ENCODE results near the gene MIGA2. TPM values are rescaled to one million over a fixed set of nuclear protein-coding genes. Genes with fewer than 3 reads are reported as not detected.

MIGA2 gene
- total RNA-seq, 4 donors from 2014 or later: 25.3 to 56.7 (median 34.2) TPM

GRCh38 chr9:129021091-129021490 is 15.3 kb upstream of the MIGA2 start:
- Histone ChIP-seq H3K9me3 (no peaks in the 10 kb centered on the region), H3K4me1 (peaks cover 0 to 36% (median 5%) of the 10 kb centered on the region in 4 donors), H3K27me3 (no peaks in the 10 kb centered on the region), H3K36me3 (peaks cover 0 to 22% (median 0%) of the 10 kb centered on the region in 3 donors), H3K4me3 (no peak overlapping the region), H3K27ac (peak overlapping the region in 1 of 4 donors; percentile 57)
- TF ChIP-seq CTCF (IDR thresholded peaks at IDR 0.05) (no peak), EP300 (IDR thresholded peaks at IDR 0.05) (no peak), POLR2A (IDR thresholded peaks at IDR 0.05) (no peak)
- DNase-seq (ENCODE audit: low spot score in 2 of 2): no peak
- 64 to 68% methylated on average over 8 of the region's 8 CpGs for WGBS, 2 donors

DNA sequence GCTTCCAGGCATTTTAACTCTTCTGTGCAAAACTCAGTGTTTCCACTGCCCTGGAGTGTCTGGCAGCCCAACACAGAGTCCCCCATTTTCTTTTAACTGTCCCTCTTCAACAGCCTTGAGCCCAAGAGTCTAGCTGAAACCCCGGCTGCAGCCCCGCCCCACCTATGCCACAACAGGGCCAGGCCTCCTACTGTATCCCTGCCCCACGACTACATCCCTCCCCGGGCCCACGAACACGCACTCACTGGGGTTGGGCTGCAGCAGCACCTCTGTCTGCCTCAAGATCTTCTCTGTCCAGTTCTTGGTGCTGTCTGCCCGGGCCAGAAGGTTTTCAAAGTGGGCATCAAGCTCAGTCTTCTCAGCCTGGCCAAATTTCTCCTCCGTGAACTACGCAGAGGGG is 14.4 kb upstream of the MIGA2 start:
- no peak for DNase-seq (ENCODE audit: low spot score in 2 of 2)
- Histone ChIP-seq H3K9me3 (no peaks in the 10 kb centered on the region), H3K36me3 (peaks cover 0 to 22% (median 0%) of the 10 kb centered on the region in 3 donors), H3K27me3 (no peaks in the 10 kb centered on the region), H3K4me1 (peaks cover 0 to 46% (median 15%) of the 10 kb centered on the region in 4 donors), H3K27ac (peak overlapping the region in 2 of 4 donors; percentile 55 to 70), H3K4me3 (no peak overlapping the region)
- WGBS, 2 donors: 66 to 69% methylated on average over 9 of the region's 9 CpGs
- TF ChIP-seq POLR2A (IDR thresholded peaks at IDR 0.05) (no peak), EP300 (IDR thresholded peaks at IDR 0.05) (no peak)

- Histone ChIP-seq H3K4me3 (no peak overlapping the region), H3K27ac (peak overlapping the region; percentile 20 to 70 (median 45)), H3K27me3 (no peaks in the 10 kb centered on the region), H3K36me3 (peaks cover 0 to 12% (median 0%) of the 10 kb centered on the region in 3 donors), H3K9me3 (no peaks in the 10 kb centered on the region), H3K4me1 (peaks cover 0 to 52% (median 20%) of the 10 kb centered on the region in 4 donors)
- no peak for TF ChIP-seq POLR2A (IDR thresholded peaks at IDR 0.05)
- TF ChIP-seq EP300 (IDR thresholded peaks at IDR 0.05): no peak
- TF ChIP-seq CTCF (IDR thresholded peaks at IDR 0.05): no peak
- WGBS, 2 donors: 68% methylated on average over 16 of the region's 16 CpGs
- no peak for DNase-seq (ENCODE audit: low spot score in 2 of 2)
Observed at GRCh38 chr9:129023036-129023907, 13.2 kb upstream of the MIGA2 start.

DNA sequence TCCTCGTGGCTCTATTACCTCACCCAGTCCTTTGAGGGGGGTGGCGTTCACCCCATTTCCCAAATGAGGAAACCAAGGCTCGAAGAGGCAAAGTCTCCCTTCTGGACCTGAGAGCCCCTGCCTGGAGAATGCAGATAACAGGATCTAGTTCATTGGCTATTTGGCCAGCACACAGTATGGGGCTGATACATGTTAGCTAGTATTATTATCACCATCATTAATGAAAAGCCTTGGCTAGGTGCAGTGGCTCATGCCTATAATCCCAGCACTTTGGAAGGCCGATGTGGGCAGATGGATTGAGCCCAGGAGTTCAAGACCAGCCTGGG is 12.6 kb upstream of the MIGA2 start:
- H3K4me3 ChIP-seq: no peak overlapping the region
- H3K27ac ChIP-seq: peak overlapping the region in 2 of 4 donors; percentile 62 to 70
- no peaks in the 10 kb centered on the region for H3K9me3 ChIP-seq
- H3K36me3 ChIP-seq: peaks cover 0 to 6% (median 0%) of the 10 kb centered on the region in 3 donors
- DNase-seq (ENCODE audit: low spot score in 2 of 2): no peak
- no peaks in the 10 kb centered on the region for H3K27me3 ChIP-seq
- WGBS, 2 donors: 54 to 66% methylated on average over 4 of the region's 4 CpGs
- peaks cover 0 to 56% (median 22%) of the 10 kb centered on the region in 4 donors for H3K4me1 ChIP-seq
- TF ChIP-seq CTCF (IDR thresholded peaks at IDR 0.05) (no peak), EP300 (IDR thresholded peaks at IDR 0.05) (no peak), POLR2A (IDR thresholded peaks at IDR 0.05) (no peak)

- Histone ChIP-seq H3K9me3 (no peaks in the 10 kb centered on the region), H3K27me3 (no peaks in the 10 kb centered on the region), H3K4me3 (peak overlapping the region; percentile 64 to 95 (median 90)), H3K4me1 (peaks cover 0 to 56% (median 23%) of the 10 kb centered on the region in 4 donors), H3K27ac (peak overlapping the region; percentile 70 to 94 (median 90)), H3K36me3 (no peaks in the 10 kb centered on the region)
- no peak for TF ChIP-seq POLR2A (IDR thresholded peaks at IDR 0.05)
- no peak for TF ChIP-seq EP300 (IDR thresholded peaks at IDR 0.05)
- no peak for TF ChIP-seq CTCF (IDR thresholded peaks at IDR 0.05)
- no peak for DNase-seq (ENCODE audit: low spot score in 2 of 2)
- WGBS, 2 donors: 23 to 26% methylated on average over 17 of the region's 17 CpGs
Observed at GRCh38 chr9:129026442-129027223, 9.8 kb upstream of the MIGA2 start.

All from tibial nerve (tissue), 4 donors.